HG03066 (cell line): Measurements from ENCODE around the gene POU2AF3.
"Not testable (repeated sequence)": the region's sequence is repeated elsewhere in the genome, so short reads cannot be mapped to it uniquely, and the experiment has no call there.

Experiments
- ATAC-seq: cut with Tn5 transposase; IDR thresholded peaks from one replicate; pipeline ENCODE4 v1.9.1; 2021; ENCODE audit warnings: low read depth; ENCODE audit not compliant: unreplicated experiment

Gene POU2AF3, protein sequence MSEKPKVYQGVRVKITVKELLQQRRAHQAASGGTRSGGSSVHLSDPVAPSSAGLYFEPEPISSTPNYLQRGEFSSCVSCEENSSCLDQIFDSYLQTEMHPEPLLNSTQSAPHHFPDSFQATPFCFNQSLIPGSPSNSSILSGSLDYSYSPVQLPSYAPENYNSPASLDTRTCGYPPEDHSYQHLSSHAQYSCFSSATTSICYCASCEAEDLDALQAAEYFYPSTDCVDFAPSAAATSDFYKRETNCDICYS

DNA sequence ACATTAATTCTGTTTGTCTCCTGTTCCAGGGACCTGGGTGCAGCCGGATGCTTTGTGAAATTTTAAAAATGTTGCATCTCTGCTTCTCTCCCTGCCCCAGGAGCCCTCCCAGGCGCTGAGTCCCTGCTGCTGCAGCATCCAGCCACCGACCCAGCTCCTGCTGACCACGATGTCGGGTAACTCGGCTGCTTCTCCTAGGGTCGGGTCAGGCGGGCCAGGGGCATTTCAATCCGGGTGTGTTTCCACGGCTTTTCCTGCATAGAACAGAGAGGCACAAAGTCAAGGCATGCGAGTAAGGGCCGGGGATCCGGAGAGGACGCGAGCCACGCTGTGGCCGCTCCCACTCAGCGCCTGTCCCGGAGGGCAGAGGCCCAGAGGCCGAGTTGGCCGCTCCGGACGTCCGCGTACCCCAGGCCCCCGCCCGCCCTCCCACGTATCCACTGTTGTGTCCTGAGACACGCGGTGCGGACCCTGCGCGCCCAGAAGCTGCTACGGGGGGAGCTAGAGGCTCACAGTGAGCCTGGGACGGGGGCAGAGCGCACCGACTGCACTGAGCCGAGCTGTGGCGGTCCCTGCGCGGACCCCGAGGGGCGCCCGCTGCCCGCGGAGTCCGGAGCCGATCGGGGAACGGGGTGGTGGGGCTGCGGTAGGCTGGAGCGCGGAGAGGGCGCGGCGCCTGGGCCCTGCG is at the start of gene POU2AF3:
Gene POU2AF3 (plus strand): TSS at position 134 of the 688 bp plus-strand sequence. CDS start 36 bp downstream, at position 170.
- ATAC-seq: peak; percentile 21

DNA sequence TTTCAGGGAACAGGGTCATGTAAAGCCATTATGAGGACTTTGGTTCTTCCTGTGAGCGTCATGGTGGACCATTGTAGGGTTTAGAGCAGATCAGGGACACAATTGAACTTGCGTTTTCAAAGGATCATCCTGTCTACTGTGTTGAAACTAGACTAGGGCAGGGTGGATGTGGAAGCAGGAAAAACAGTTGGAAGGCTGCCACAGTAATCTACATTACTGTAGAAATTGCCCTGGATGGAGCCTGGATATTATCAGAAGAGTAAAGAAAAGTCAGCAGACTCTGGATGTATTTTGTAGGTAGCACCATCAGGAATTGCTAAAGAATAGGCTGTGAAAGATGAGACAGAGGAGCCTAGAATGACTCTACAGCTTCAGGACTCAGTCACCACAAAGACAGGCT is 47.4 kb upstream of the POU2AF3 start:
- ATAC-seq: no peak

DNA sequence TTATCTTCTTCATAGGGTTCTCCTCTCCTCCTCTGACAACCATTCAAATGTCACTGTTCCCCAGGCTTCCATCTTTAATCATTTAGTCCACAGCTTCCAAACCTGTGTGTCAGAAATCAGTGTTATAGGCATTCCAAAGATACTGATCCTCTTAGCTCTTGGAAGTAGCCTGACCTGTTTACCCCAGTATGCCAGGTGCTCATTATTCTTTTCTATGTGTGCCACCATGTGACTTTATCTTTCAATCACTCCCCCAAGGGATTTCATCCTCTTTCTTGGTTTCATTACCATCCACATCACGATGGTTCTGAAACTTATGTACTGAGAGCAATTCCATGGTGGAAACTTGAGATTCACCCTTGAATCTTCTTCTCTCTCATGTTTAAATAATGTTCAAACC is 45.2 kb upstream of the POU2AF3 start:
- no peak for ATAC-seq

GRCh38 chr11:111253630-111254029 is 44.7 kb upstream of the POU2AF3 start:
- no peak for ATAC-seq

DNA sequence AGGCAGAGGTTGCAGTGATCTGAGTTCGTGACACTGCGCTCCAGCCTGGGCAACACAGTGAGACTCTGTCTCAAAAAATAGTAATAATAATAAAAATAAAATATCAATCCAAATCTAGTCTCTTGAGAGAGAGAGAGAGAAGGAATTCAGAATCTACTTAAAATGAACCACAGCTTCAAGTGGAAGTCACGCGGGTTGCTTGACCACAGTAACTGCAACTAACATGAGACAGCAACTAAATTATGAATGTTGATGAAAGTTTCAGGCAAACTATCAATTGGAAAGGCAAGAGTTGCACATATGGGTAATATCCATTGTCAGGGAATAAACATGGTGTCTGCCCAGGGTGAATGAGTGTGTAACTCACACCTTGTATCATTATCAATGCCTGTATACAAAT is 40.3 kb upstream of the POU2AF3 start:
- ATAC-seq: no peak

GRCh38 chr11:111259896-111260295 is 38.5 kb upstream of the POU2AF3 start:
- ATAC-seq: no peak

GRCh38 chr11:111260811-111261210 is 37.5 kb upstream of the POU2AF3 start:
- no peak for ATAC-seq

GRCh38 chr11:111264646-111265045 is 33.7 kb upstream of the POU2AF3 start:
- no peak for ATAC-seq

GRCh38 chr11:111265421-111265820 is 32.9 kb upstream of the POU2AF3 start:
- ATAC-seq: no peak

- not testable (repeated sequence) for ATAC-seq
Observed at GRCh38 chr11:111268303-111268702, 30.0 kb upstream of the POU2AF3 start.

DNA sequence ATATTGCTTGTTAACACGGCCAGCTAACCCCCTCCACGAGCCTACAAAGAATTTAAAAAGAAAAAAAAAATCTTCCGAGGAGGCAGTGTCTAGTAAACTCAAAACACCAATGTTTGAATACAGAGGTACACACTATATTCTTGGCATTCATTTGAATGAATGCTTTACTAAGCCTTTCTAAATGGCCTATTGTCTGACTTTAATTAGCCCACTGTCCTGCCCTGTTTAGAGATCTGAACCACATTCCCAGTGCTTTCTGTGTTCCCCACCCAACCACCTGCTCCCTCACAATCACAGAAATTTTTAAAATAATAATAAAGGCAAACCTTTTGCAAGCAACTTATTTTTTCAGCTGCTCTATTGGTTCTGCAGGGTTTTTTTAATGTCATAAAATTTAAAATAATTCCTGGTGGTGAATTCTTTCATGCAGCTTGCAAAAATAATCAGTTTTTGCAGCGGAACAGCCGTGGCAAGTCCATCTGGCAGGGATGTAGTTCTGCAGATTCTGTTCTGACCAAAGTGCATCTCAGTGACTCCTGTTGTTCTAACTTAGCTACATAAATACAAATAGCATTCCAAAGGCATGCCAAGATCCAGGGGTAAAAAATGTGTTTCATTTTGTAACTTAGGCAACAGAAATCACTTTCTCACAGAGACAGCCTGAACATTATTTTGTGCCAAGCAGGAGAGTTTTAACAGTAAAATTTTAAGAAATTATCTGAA is 29.0 kb upstream of the POU2AF3 start:
- no peak for ATAC-seq

DNA sequence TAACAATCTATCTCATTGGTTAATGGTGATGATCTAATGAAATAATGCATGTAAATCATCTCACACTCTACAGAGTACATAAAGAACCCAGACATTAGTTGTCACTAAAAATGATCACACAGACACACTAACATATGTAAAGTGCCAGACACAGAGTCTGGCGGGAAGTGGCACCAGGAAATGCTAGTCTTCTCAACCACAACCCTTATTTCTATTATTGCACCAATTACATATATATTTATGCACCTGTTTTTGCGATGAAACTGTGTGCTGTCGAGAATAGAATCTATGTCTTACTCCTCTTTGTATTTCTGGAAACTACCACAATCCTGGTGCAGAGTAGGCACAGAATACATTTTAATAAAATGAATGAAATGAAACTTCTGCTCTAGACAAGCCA is 25.9 kb upstream of the POU2AF3 start:
- ATAC-seq: no peak

GRCh38 chr11:111282562-111283075 is 15.7 kb upstream of the POU2AF3 start:
- no peak for ATAC-seq

DNA sequence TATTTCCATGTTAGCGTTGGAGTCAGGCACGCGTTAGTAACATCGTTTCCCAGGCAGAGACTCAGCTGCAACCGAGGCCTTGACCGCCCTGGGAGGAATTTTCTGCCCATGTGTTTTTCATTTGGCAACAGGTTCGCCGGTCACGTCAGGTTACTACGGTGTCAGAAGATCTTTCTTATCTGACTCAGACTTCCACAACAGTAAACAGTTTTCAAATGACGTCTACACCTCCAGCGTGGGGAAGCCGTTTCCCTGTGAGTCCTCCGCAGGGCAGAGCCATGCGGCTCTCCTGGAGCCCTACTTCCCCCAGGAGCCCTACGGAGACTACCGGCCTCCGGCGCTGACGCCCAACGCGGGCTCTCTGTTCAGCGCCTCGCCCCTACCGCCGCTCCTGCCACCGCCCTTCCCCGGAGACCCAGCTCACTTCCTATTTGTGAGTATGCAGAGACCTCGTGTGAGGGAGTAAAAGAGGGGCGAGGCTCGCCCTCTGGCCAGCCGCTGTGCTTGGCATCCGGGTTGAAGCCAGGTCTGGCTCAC is 14.3 kb upstream of the POU2AF3 start:
- ATAC-seq: no peak

DNA sequence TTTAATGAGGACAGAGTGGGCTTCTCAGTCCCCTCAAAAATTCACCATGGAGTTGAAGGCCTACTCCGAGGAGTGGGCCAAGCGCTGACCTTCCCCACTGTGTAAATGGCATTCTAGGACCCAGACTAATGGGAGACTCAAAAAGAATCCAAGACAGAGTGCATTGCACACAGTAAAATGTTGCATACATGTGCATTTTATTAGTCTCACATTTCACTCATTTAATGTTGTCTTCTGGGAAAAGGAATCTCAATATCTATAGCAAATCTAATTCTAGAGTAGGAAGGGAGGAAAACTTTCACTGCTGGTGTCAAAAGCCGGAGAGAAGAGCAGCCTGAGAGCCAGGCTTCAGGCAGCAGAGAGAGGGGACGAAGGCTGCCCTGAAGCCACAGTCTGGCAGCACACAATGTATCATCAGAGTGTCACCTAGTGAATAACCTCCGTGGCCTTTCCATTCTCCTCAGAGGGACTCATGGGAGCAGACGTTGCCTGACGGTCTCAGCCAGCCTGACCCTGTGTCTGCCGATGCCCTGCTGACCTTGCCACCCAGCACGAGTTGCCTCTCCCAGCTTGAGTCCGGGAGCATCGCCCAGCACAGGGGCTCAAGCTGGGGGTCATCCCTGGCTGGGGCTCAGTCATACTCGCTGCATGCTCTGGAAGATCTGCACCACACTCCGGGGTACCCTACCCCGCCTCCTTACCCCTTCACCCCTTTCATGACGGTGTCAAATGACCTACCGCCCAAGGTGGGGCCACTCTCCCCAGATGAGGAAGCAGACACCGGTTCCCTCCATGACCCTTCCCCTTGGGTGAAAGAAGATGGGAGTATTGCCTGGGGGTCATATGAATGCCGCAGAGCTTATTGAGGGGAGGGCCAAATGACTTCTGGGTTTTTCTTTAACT is 12.9 kb upstream of the POU2AF3 start:
- ATAC-seq: no peak

DNA sequence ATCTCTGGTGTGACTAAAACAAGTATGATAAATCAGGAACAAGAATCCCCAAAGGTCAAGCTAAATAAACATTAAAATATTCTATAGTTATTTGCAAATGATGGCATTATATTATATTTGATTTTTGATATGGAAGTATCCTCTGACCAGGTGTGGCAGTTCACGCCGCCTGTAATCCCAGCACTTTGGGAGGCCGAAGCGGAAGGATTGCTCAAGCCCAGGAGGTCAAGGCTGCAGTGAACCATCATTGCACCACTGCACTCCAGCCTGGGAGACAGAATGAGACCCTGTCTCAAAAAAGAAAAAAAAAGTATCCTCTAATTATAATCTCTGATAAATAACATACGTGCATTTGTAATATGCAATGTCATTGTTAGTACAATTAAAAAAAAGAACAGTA is 6.6 kb upstream of the POU2AF3 start:
- no peak for ATAC-seq

DNA sequence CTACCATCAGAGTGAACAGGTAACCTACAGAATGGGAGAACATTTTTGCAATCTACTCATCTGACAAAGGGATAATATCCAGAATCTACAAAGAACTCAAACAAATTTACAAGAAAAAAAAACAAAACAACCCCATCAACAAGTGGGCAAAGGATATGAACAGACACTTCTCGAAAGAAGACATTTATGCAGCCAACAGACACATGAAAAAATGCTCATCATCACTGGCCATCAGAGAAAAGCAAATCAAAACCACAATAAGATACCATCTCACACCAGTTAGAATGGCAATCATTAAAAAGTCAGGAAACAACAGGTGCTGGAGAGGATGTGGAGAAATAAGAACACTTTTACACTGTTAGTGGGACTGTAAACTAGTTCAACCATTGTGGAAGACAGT is 5.9 kb upstream of the POU2AF3 start:
- ATAC-seq: not testable (repeated sequence)

DNA sequence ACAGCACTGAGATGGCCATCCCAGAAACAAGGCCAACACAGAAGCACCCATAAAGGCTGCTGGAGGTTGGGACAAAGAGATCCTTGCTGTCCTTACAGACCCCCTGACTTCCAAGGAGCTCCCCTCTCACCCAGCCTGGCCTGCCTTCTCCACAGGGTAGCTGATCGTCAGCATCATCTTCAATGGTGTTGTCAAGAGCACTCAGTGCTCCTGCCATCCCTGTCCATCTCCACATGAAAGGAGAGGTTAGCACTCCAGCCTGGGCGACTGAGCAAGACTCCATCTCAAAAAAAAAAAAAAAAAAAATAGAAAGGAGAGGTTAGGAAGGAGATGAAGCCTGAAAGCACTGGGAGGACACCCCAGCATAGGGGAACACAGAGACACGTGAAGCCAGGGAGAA is 2.1 kb upstream of the POU2AF3 start:
- ATAC-seq: no peak

DNA sequence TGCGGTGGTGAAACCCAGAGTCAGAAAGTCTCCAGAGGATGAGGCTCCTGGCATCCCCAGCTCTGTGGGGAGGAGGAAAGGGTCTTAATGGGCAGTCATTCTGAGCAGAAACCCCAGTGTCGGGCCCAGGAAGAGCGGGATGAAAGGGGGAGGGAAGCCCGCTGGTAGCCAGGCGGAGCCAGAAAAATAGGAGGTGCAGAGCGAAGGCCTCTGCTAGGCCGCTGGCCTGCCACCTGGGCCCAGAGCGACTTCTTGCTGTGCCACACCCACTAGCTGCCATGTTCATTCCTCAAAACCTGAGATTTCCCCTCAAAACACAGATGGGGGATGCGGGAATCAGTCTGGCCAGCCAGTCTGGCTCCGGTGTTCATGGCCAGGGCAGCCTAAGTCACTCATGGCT is 650 bp upstream of the POU2AF3 start:
- ATAC-seq: no peak
